ENCODE measurements around the gene TFF2.
A peak's percentile ranks its signal among the peaks of the same experiment; 100 is the strongest.

The TFF2 gene

DNA sequence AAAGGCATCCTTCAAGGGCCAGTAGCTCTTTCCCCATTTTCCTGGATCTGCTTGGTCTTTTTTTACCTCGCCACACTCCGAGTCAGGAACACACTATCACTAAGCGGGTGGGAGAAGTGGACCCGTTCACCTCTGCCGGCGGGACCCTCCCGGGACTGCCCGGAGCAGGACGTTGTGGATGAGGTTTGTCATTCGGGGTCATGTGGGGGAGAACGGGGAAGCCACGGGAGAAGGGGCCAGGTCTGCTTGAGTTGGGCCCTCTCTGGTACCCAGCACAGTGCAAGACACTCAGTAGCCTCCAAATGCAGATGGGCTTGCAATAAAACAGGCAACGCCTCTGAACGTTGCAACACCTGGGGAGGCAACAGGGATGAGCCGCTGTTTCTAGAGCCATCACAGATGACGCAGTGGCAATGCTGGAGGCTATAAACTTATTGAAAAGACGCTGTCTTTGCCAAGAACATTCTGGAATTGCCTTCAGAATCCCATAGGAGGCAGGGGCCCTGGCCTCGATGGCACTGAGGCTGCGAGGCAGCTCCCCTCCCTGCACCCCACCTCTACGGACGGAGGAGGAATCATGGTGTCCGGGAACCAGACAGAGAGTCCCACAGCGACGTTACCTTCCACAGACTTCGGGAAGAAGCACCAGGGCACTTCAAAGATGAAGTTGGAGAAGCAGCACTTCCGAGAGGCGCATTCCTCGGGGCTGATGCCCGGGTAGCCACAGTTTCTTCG lies 3.8 kb downstream of the TFF2 start:
- no peak for DNase-seq (ENCODE audit: low read depth in 4 of 4, low spot score in 1 of 4)

DNA sequence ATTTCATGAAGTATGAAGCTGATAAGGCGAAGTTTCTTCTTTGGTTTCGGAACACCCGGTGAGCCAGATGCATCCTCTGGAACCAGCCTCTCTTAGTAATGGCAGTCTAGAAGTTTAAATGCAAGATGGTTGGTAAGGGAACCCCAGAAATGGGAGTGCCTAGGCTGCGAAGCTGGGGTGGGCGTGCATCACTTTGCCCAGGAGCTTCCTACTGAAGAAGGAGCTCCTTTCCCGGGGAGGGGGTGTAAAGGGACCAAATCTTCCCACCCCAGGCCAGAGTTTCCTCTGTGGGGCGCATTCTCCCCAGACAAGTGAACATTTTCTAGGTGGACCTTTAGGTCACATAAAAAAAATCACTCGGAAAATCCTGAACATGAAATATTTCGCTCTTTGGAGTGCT lies 4.4 kb downstream of the TFF2 start:
- no peak for DNase-seq (ENCODE audit: low read depth in 4 of 4, low spot score in 1 of 4)

DNA sequence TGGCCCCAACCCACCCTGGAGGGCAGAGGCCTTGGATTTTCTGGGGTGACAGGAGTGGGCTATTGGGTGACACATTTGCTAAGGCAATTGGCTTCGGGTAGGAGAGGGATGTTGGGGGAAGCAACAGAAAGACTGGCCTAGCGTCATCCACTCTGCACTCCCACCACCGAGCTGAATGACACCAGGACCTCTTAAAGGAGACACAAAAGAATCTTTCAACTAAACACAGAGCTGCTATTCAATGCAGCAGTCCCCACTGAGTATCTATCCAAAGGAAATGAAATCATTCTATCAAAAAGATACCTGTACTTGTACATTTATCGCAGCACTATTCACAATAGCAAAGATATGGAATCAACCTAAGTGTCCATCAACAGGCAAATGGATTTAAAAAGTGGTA lies 6.2 kb downstream of the TFF2 start:
- no peak for DNase-seq (ENCODE audit: low read depth in 4 of 4, low spot score in 1 of 4)

DNA sequence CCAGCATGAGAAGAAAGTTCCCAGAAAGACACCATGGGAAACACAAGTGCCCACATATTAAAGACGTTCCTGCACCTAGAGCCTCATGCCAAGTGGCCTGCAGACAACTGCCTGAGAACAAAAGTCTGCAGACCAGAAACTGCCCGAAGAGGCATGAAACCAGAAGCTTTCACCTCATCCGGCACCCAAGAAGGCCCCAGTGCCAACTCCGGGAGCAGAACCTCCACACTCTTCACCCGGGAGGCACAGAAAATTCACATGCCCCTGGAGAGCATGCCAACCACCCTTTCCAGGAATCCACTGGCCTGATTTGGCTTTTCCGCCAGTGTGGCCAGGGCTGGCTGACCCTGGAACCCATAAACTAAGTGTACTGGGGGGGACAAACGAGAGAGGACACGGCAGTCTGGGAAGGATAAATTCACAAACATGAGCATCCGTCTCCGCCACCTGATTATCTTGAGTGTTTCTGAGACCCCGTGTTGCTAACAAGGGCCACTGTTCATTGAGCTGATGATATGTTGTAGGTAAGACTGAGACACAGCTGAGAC lies 6.8 kb downstream of the TFF2 start:
- DNase-seq (ENCODE audit: low read depth in 4 of 4, low spot score in 1 of 4): no peak

DNA sequence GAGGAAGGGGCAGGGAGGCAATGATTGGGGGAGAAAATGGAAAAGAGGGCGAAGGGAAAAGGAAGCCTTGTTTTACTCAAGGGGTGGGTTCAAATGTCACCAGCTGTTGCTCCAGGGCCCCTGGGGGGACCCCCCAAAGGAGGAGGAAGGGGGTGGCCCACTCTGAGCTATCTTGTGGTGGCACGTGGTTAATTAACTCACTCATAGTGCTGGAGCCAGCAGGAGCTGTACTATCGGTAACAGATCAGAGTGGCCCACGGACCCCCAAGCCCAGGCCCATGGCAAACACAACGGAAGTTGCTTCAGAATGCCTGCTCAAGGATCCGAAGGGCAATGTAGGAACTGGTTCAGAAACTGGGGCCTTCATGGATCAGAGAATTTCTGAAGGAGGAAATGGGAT lies 7.2 kb downstream of the TFF2 start:
- no peak for DNase-seq (ENCODE audit: low read depth in 4 of 4, low spot score in 1 of 4)

DNA sequence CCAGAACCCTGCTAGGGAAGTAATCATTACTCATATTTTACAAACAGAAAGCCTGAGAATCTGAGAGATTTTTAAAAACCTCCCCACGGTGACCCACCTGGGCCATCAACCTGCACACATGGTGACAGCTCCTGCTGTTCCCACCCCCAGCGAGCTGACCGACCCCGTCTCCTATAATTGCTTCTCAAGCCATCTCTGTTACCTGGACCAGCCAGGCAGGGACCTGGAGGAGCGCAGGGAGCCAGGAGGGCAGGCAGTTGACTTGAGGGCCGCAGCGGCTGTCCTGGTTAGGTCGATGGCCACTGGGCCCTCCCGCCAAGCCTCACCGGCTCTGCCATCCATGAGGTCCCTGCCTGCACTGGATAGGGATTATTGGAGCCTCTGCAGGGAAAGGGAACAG lies 7.7 kb downstream of the TFF2 start:
- no peak for DNase-seq (ENCODE audit: low read depth in 4 of 4, low spot score in 1 of 4)

DNA sequence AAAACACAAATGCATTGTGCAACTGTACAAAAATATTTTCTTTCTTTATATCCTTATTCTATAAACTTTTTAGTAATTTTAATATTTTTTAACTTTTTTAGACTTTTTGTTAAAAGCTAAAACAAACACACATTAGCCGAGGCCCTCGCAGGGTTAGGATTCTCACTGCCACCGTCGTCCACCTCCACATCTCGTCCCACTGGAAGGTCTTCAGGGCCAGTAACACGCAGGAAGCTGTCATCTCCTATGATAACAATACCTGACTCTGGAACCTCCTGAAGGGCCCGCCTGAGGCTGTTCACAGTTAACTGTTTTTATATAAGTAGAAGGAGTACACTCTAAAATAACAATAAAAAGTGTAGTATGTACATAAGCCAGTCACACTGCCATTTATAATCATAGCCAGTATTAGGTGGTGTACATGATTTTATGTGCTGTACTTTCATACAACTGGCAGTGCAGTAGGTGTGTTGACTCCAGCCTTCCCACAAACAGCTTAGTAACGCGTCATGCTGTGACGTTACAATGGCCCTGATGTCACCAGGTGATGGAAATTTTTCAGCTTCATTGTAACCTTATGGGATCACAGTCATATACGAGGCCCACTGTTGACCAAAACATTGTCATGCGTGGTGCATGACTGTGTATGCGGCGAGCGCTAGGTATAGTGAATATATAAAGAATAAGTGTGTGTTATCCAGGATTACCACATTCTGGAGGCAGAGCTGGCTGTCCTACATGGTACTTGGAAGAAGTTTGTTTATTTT lies 8.8 kb downstream of the TFF2 start:
- no peak for DNase-seq (ENCODE audit: low read depth in 4 of 4, low spot score in 1 of 4)

DNA sequence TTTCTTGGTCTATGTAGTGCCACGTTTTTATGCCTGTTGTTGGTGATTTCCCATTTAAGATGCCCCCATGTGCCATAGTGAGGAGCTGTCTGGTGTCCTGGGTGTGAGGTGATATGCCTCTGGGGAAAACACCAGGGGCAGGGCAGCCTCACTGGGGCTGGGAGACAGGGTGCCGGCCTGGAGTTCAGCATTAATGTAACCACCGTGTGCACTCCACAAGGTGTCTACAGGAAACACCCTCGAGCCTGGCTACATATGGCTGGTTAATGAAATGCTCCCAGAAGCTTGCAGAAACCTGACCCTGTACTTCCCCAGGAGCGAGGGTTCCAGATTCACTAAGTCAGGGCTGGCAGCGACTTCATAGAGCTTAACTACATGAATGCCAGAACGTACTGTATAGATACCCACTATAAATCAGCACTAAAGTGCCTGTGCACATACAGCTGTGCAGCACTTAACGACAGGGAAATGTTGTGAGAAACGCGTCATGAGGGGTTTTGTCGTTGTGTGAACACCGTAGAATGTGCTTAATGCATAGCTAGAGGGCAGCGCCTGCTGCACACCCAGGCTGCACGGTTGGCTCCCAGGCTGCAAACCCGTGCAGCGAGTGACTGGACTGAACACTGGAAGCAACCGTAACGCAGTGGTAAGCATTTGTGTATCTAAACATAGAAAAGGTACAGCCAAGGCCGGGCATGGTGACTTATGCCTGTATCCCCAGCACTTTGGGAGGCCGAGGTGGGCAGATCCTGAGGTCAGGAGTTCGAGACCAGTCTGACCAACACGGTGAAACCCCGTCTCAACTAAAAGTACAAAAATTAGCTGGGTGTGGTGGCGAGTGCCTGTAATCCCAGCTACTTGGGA lies 10.4 kb downstream of the TFF2 start:
- no peak for DNase-seq (ENCODE audit: low read depth in 4 of 4, low spot score in 1 of 4)

DNA sequence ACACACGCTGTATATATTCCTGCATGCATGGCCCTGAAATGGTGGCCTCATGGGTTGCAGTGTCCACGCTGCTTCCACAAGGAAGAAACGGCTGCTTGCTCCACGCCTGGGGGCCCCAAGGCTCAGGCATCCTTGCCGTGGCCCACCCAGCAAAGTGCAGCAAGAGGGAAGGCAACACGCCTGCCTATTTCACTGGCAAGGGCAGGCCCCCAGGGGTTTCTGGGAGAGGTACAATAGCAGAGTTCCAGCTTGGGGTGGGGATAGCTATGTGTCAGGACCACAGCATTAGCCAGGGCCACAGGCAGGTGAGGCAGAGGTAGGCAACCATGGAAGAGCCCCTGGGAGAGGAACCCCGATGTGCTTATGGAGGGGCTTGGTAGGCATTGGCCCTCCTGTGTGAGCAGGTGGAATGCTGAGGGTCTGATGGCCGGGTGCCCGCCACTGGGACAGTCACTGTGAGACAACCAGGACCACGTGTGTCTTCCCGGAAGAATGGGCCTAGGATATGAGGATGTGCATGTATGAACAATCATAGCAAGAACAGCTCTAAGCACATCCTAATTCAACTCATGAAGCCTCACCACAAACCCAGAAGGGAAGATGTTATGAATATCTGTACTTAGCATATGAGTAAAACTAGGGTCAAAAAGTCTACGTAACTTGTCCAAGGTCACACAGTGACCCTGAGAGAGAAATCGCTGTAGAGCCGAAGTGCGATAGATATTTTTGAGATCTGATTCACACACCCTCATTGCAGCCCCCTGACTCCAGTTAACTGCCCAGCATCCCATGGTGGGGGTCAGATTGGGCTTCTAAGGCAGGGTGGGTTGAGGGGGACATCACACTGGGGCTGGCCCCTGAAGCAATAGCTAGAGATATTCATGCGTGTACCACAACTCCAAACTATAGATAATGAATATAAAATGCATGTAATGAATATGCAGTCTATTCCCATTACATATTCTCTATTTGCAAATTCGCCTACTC lies 11.8 kb downstream of the TFF2 start:
- DNase-seq (ENCODE audit: low read depth in 4 of 4, low spot score in 1 of 4): no peak

DNA sequence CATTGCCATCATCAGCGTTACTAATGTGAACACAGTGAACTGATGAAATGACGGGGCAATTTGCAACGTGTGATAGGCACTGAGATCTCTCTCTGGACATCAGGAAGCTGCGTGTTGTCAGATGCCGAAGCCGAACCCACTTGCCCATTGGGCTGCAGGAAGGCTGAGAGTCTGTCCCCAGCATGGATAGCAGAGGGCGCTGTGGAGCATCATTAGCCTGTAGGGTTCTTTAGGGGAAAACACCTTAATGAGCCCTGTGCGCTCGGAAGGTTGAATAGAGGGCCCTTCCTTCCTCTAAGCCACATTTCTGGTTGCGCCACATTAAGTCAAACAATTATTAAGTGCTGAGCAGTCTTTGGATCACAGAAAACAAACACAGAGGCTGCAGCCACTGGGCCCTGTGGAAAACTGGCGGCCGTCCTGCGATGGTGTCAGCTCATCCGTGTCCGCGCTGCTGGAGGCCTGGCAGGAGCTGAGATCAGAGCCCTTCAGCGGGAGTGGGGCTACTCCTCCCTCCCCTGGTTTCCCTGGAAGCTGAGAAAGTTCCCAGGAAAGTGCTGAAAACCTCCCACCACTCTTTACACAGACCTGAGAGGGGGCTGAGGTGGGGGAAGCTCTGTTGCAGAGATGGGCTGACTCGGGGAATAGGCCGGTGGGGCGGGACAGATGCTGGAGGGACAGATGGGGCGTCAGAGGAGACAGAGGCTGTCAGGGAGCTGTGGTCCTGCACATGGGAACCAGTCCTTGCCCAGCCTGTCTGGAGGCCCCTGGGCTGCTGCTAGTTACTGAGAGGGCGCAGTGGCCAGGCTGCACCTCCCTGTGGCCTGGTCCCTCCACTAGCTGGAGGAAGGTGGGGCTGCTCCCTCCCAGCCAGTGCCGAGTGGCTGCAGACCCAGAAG lies 12.7 kb downstream of the TFF2 start:
- DNase-seq (ENCODE audit: low read depth in 4 of 4, low spot score in 1 of 4): peak; percentile 67 to 75 (median 74)

DNA sequence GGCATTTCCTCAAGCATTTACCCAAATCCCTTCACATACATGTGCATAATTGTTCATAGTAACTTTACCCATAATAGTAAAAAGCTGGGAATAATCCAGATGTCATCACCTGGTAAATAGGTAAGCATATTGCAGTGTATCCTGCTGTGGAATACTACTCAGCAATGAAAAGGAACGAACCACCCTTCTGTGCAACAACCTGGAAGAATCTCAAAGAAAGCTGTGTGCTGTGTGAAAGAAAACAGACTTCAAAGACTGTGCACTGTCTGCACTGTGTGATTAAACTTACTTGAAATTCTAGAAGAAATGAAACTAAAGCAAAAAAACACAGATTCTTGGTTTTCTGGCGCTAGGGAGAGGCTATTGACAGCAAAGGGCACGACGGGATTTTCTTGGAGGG lies 13.5 kb downstream of the TFF2 start:
- DNase-seq (ENCODE audit: low read depth in 4 of 4, low spot score in 1 of 4): no peak

DNA sequence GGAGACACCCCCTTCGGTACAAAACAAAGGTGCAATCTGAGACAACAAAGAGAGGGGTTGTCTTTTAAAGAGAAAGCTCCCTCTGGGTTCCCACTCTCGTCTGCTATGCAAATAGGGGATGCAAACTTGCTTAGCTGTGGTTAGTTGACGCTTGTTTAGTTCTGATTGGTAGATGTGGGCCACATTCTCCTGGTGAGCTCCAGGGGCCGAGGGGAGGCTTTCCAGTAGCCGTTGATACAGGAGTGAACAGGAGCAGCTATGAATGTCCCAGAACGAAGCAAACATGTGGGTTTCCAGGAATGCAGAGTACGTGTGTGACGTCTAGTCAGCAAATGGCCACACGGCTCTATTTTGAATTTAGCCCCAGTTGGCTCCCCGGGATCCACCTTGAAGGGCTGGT lies 14.7 kb downstream of the TFF2 start:
- no peak for DNase-seq (ENCODE audit: low read depth in 4 of 4, low spot score in 1 of 4)

DNA sequence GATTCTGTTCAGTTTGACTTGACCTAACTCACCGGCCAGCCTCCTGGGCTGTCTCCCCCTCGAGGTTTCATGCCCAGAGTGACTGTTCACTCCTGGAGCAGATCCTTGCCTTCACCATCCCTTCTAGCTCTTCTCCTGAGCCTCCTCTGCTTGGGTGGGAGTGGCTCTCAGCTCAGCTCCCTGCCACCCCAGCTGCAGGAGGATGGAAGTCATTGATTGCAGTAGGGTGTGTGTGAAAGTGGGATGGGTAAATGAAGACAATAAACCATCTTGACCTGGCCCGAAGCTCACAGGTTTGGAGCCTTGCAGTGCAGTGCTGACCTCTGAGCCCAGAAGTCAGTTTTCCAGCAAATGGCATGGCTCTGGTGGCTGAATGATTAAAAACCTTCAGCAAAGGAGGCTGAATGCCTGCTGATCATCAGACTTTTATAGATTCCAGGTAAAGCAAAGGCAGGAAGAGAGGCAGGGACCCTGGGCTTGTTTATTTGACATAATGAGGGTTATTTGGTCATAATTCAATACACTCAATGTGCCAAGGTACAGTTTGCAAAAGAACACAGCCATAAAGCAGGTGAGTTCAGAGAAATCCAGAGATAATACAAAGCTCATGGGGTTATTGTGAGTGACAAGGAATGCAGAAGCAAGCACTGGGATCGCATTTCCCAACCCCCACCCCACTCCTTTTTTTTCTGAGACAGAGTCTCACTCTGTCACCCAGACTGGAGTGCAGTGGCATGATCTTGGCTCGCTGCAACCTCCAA lies 18.1 kb downstream of the TFF2 start:
- DNase-seq (ENCODE audit: low read depth in 4 of 4, low spot score in 1 of 4): no peak

DNA sequence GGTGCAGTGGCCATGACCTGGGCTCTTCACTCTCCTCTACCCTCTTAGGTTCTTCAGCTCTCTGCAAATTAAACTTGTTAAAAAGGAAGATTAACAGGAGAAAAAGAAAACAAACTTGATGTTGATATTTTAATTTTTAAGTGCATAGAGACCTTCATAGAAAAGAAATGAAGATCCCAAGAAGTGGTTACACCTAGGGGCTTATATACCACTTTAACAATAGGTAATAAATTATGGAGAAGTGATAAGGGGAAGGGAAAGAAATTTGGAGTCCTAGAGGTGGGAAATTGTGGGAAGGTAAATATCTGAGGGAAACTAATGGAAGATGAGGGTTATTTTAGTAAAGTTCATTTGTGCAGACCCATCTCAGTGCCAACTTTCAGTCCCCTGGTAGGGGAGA lies 19.1 kb downstream of the TFF2 start:
- no peak for DNase-seq (ENCODE audit: low read depth in 4 of 4, low spot score in 1 of 4)

DNA sequence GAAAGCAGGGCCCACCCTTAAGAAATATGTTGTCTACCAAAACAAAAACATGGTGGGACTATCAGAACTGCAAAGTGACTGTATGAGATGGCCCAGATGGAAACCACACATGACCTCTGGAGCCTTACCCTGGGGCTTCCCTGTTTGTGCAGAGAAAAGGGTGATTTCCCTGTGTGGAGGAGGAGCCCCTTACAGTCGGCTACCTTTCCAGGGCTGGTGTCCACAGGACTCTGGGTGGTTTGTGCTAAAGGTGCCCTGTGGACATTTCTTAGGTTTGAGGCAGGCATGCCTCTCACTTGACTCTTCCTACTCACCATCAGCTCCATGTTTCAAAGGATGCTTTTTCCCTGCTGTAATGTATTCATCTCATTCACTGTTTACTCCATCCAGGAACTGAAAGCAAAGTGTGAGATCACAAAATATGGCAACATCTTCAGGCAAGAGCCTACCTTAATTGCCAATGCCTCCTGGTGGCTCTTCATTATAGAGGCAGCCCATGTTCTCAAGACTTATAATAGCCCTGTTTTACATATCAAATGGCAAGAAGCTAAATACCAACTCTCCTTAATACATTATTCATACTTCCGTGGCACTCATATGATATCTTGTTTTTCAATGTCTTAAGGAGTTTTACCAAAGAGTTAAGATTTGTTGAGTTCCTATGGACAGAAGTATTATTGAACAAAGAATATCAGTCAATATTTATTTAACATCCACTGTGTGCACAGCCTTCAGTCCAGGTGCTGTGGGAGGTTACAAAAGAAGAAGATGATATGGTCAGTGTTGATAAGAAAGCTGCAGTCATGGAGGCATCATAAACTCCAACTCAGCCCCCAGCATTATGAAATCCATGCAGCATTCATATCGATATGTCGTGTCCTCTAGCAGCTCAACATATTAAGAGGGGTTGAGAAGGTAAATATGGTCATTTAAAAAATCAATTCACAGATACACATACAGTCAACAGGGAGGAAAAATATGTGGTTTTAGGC lies 20.1 kb downstream of the TFF2 start:
- DNase-seq (ENCODE audit: low read depth in 4 of 4, low spot score in 1 of 4): no peak

DNA sequence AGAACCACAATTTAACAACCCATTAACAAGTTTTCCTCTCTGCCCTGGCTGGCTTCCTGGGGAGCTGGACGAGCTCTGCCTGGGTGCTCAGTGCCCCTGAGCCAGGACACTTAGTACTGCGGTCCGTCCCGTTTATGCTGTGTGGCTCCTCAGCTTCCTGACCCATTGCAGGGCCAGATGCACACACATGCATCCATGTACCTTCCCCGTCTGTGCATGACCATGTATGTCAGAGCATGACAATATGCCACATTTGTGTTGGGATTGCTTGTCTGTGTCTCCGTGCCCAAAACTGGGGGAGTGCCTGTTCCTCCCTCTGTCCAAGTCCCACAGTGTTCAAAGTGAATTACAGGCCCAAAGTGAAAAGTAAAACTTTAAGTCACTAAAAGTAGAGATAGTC lies 25.9 kb downstream of the TFF2 start:
- DNase-seq (ENCODE audit: low read depth in 4 of 4, low spot score in 1 of 4): no peak

DNA sequence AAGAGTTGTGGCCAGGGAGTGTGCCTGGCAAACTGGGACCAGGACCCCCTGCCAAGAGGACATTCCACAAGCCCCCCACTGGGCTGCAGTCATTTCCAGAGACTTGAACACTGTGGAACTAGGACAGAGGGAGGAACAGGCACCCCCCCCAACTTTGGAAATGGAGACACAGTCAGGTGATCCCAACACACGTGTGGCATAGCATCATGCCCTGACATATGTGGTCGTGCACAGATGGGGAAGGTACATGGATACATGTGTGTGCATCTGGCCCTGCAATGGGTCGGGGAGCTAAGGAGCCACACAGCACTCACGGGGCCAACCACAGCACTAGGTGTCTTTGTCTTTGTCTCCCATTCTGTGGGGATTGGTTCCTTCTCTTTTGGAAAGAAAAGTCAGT lies 28.9 kb downstream of the TFF2 start:
- no peak for DNase-seq (ENCODE audit: low read depth in 4 of 4, low spot score in 1 of 4)
